Endothelial cell of umbilical vein (primary cell): ENCODE results near the gene TESMIN. TPM values are rescaled to one million over a fixed set of nuclear protein-coding genes. Genes with fewer than 3 reads are reported as not detected.

ENCODE experiments used
- BruUV-seq: library from RNA; stranded (reverse); fragments of 400-500 nt; replicated peaks from 2 replicates; lab custom pipeline; 2021; lab: Mats Ljungman, UMichigan
- CTCF ChIA-PET: fragments of 300-600, 350-600 bp; sonication (Branson Sonifier 250); formaldehyde crosslinking; loops from one replicate; lab custom pipeline; 2021; ENCODE audit warnings: antibody characterized with exemption, inconsistent platforms; lab: Charles Lee
- POLR2A ChIA-PET: fragments of 300-600, 350-600 bp; sonication (Branson Sonifier 250); formaldehyde crosslinking; loops from one replicate; lab custom pipeline; 2021; ENCODE audit warnings: antibody characterized with exemption, inconsistent platforms; lab: Charles Lee
- DNase-seq: peaks from one replicate; pipeline ENCODE4 v3.0.0-alpha.2; 2011; ENCODE audit warnings: low read depth, low spot score
- FAIRE-seq: peaks from 2 replicates; lab custom pipeline; 2011; peaks lifted over from hg19 to GRCh38; lab: Jason Lieb, UNC
- H2AFZ ChIP-seq: 2 replicates; pipeline ENCODE4 v1.6.0; 2012; ENCODE audit warnings: low read depth, low read length, control low read depth, inconsistent platforms
- H3K27ac ChIP-seq: 2 replicates; pipeline ENCODE4 v1.5.1; 2011; ENCODE audit warnings: low read depth, mild to moderate bottlenecking, control low read depth, low read length, moderate library complexity; ENCODE audit not compliant: insufficient read depth
- H3K27me3 ChIP-seq, 2 experiments: 2 replicates each; pipeline versions ENCODE4 v1.6.0 to v1.6.1; 2011; ENCODE audit warnings: low read length in 2 of 2, mixed read lengths in 1 of 2; ENCODE audit not compliant: control insufficient read depth in 2 of 2, insufficient read depth in 2 of 2
- H3K36me3 ChIP-seq, 2 experiments: 2 replicates in 1 of 2; 3 replicates in 1 of 2; pipeline ENCODE4 v1.5.1; 2011; ENCODE audit warnings: low read length in 2 of 2, mild to moderate bottlenecking in 1 of 2, moderate library complexity in 1 of 2; ENCODE audit not compliant: control insufficient read depth in 2 of 2, insufficient read depth in 2 of 2; ENCODE audit errors: extremely low read depth in 1 of 2
- H3K4me1 ChIP-seq: 3 replicates; pipeline ENCODE4 v1.5.1; 2011; ENCODE audit warnings: mild to moderate bottlenecking, low read length; ENCODE audit not compliant: control insufficient read depth, insufficient read depth; ENCODE audit errors: extremely low read depth
- H3K4me2 ChIP-seq: 2 replicates; pipeline ENCODE4 v1.6.1; 2011; ENCODE audit warnings: low read length, control low read depth, mixed read lengths; ENCODE audit not compliant: insufficient read depth
- H3K4me3 ChIP-seq, 3 experiments: fragments of 200-600 bp in 1 of 3; sonication (generic), shearing (Covaris generic) in 1 of 3; replicated peaks in 1 of 3; 2 replicates each; pipeline ENCODE4 v1.5.1; 2011 to 2016; ENCODE audit warnings: control low read depth in 3 of 3, low read length in 3 of 3, mild to moderate bottlenecking in 2 of 3, inconsistent platforms in 1 of 3, low read depth in 1 of 3, moderate library complexity in 1 of 3; ENCODE audit not compliant: insufficient read depth in 1 of 3
- H3K79me2 ChIP-seq: 2 replicates; pipeline ENCODE4 v1.6.0; 2012; ENCODE audit warnings: low read length, inconsistent platforms; ENCODE audit not compliant: control insufficient read depth, insufficient read depth
- H3K9ac ChIP-seq: replicated peaks from 2 replicates; pipeline ENCODE3; 2011; ENCODE audit warnings: low read length, control low read depth; ENCODE audit not compliant: insufficient read depth; ENCODE audit errors: extremely low read depth
- H3K9me1 ChIP-seq: replicated peaks from 3 replicates; pipeline ENCODE4 v1.6.0; 2011; ENCODE audit warnings: mild to moderate bottlenecking, low read length; ENCODE audit not compliant: control insufficient read depth, insufficient read depth; ENCODE audit errors: extremely low read depth
- H3K9me3 ChIP-seq: replicated peaks from 2 replicates; pipeline ENCODE4 v1.5.1; 2012; ENCODE audit warnings: low read length, inconsistent platforms; ENCODE audit not compliant: control insufficient read depth, insufficient read depth
- H4K20me1 ChIP-seq: replicated peaks from 2 replicates; pipeline ENCODE3; 2011; ENCODE audit warnings: mild to moderate bottlenecking, low read length; ENCODE audit not compliant: control insufficient read depth, insufficient read depth; ENCODE audit errors: extremely low read depth
- EZH2 ChIP-seq: IDR thresholded peaks from 2 replicates; pipeline ENCODE4 v1.6.1; 2012; ENCODE audit warnings: borderline replicate concordance, low read depth, mild to moderate bottlenecking, moderate library complexity, low read length, inconsistent platforms; ENCODE audit not compliant: severe bottlenecking
- FOS ChIP-seq: IDR thresholded peaks from 2 replicates; pipeline ENCODE4 v1.6.1; 2011; ENCODE audit warnings: mild to moderate bottlenecking, low read length, moderate library complexity, borderline replicate concordance; ENCODE audit not compliant: insufficient read depth
- GATA2 ChIP-seq: IDR thresholded peaks from 2 replicates; pipeline ENCODE4 v1.7.0; 2011; ENCODE audit warnings: low read depth, mild to moderate bottlenecking, moderate library complexity, mixed read lengths, low read length; ENCODE audit not compliant: insufficient read length, insufficient read depth
- JUN ChIP-seq: IDR thresholded peaks from 2 replicates; pipeline ENCODE4 v1.6.1; 2011; ENCODE audit warnings: borderline replicate concordance, low read depth; ENCODE audit not compliant: insufficient read length, insufficient read depth
- MAX ChIP-seq: IDR thresholded peaks from 2 replicates; pipeline ENCODE4 v1.6.1; 2011; ENCODE audit not compliant: insufficient read depth, insufficient read length
- MYC ChIP-seq: IDR thresholded peaks from one replicate; pipeline ENCODE4 v1.6.1; 2011; ENCODE audit warnings: mild to moderate bottlenecking, low read depth, low read length
- POLR2A ChIP-seq: IDR thresholded peaks from 2 replicates; pipeline ENCODE4 v1.6.1; 2012; ENCODE audit warnings: low read depth, mild to moderate bottlenecking, control low read depth, low read length
- POLR2AphosphoS5 ChIP-seq: IDR thresholded peaks from 2 replicates; pipeline ENCODE4 v1.6.1; 2012; ENCODE audit warnings: low read depth, mild to moderate bottlenecking, control low read depth, low read length, moderate library complexity; ENCODE audit not compliant: insufficient read depth
- dilution Hi-C: fragments of 300-500 bp; cut with MboI; formaldehyde crosslinking; loops from one replicate; pipeline ENCODE4 v1.15.0; 2019; ENCODE audit warnings: low sequenced_read_pairs; ENCODE audit not compliant: extremely low pct_ligation_motif_present
- intact Hi-C: fragments of 100-400 bp; cut with micrococcal nuclease; formaldehyde crosslinking; loops from one replicate; pipeline ENCODE4 v1.10.0; 2022
- polyA plus RNA-seq, 4 experiments: library from polyadenylated mRNA; depleted of rRNA in 3 of 4; stranded (reverse) in 3 of 4; unstranded in 1 of 4; fragments of >200 nt; gene quantifications; 2 replicates each; pipeline versions ENCODE4 v1.2.1 to v1.2.3, GENCODE V29; 2011 to 2012; ENCODE audit warnings: missing spikeins in 1 of 4
- total RNA-seq: library from RNA; stranded (reverse); gene quantifications from 2 replicates; pipeline ENCODE4 v1.2.3, GENCODE V29; 2021
- TF ChIP-seq, protein P1 (sequence below), 2 donors: IDR thresholded peaks; 1 replicate in 1 of 2; 2 replicates in 1 of 2; pipeline ENCODE4 v1.5.1; 2011; ENCODE audit warnings: low read length in 2 of 2, mild to moderate bottlenecking in 2 of 2, moderate library complexity in 2 of 2, control low read depth in 1 of 2, inconsistent platforms in 1 of 2, low read depth in 1 of 2; ENCODE audit not compliant: insufficient read depth in 1 of 2; ENCODE audit errors: extremely low read depth in 1 of 2

Gene TESMIN
- total and polyA plus RNA-seq, 2 donors (not counting 3 experiments of a cell fraction or from before 2014, with no cell fraction given), result 1.7 to 6.1 TPM

GRCh38 chr11:68735125-68735524, 16.2 kb downstream of the TESMIN start:
- BruUV-seq, result no TSS peak
- FAIRE-seq, result no peak
- Histone ChIP-seq H3K4me1 (no peaks in the 10 kb centered on the region), H3K4me2 (no peak overlapping the region), H2AFZ (no peak overlapping the region), H3K9me3 (no peaks in the 10 kb centered on the region), H4K20me1 (no peaks in the 10 kb centered on the region), H3K9me1 (no peaks in the 10 kb centered on the region), H3K36me3 (no peaks in the 10 kb centered on the region), H3K27ac (no peak overlapping the region), H3K4me3 (no peak overlapping the region), H3K9ac (no peak overlapping the region), H3K79me2 (no peaks in the 10 kb centered on the region), H3K27me3 (peaks cover 0 to 5% of the 10 kb centered on the region in 2 experiments)
- dilution Hi-C loops (no loop called here), intact Hi-C loops (no loop called here)
- no peak for DNase-seq
- CTCF ChIA-PET, result interaction anchor here (1.3 kb wide), 2 partner anchors 14 to 22 kb away, joined by 3 read pairs; no protein-coding TSS in a partner anchor
- POLR2A ChIA-PET, result no interaction called here
- TF ChIP-seq POLR2AphosphoS5, result no peak
- TF ChIP-seq, protein P1, sequence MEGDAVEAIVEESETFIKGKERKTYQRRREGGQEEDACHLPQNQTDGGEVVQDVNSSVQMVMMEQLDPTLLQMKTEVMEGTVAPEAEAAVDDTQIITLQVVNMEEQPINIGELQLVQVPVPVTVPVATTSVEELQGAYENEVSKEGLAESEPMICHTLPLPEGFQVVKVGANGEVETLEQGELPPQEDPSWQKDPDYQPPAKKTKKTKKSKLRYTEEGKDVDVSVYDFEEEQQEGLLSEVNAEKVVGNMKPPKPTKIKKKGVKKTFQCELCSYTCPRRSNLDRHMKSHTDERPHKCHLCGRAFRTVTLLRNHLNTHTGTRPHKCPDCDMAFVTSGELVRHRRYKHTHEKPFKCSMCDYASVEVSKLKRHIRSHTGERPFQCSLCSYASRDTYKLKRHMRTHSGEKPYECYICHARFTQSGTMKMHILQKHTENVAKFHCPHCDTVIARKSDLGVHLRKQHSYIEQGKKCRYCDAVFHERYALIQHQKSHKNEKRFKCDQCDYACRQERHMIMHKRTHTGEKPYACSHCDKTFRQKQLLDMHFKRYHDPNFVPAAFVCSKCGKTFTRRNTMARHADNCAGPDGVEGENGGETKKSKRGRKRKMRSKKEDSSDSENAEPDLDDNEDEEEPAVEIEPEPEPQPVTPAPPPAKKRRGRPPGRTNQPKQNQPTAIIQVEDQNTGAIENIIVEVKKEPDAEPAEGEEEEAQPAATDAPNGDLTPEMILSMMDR (IDR thresholded peaks at IDR 0.05; ENCODE audit: extremely low read depth in 1 of 2, insufficient read depth in 1 of 2, low read depth in 1 of 2, low read length in 2 of 2), result no peak
- no peak for TF ChIP-seq POLR2A
- TF ChIP-seq MYC, result no peak
- no peak for TF ChIP-seq JUN
- TF ChIP-seq MAX, result no peak
- no peak for TF ChIP-seq GATA2
- no peak for TF ChIP-seq EZH2
- TF ChIP-seq FOS, result no peak
